HEK293 (cell line): ENCODE measurements around the gene ADIPOR1.

Source experiments
- EGR2 ChIP-seq: fragments of 450-650 bp; formaldehyde crosslinking; IDR thresholded peaks from 2 replicates; pipeline ENCODE4 v1.5.1; 2016; ENCODE audit warnings: low read depth, missing biosample characterization, missing genetic modification characterization
- GFI1B ChIP-seq: fragments of 450-650 bp; formaldehyde crosslinking; IDR thresholded peaks from 2 replicates; pipeline ENCODE4 v1.5.1; 2016; ENCODE audit warnings: missing biosample characterization, missing genetic modification characterization
- GLIS2 ChIP-seq: fragments of 450-650 bp; formaldehyde crosslinking; IDR thresholded peaks from 2 replicates; pipeline ENCODE4 v1.5.1; 2016; ENCODE audit warnings: missing biosample characterization, missing genetic modification characterization
- KLF7 ChIP-seq: fragments of 450-650 bp; formaldehyde crosslinking; IDR thresholded peaks from 2 replicates; pipeline ENCODE4 v1.5.1; 2016; ENCODE audit warnings: missing biosample characterization, missing genetic modification characterization, borderline replicate concordance
- KLF8 ChIP-seq: fragments of 450-650 bp; formaldehyde crosslinking; IDR thresholded peaks from 2 replicates; pipeline ENCODE4 v1.5.1; 2016; ENCODE audit warnings: missing biosample characterization, missing genetic modification characterization
- MYNN ChIP-seq: fragments of 450-650 bp; formaldehyde crosslinking; IDR thresholded peaks from 2 replicates; pipeline ENCODE4 v1.5.1; 2016; ENCODE audit warnings: missing biosample characterization, missing genetic modification characterization, borderline replicate concordance
- OSR2 ChIP-seq: fragments of 450-650 bp; formaldehyde crosslinking; IDR thresholded peaks from 2 replicates; pipeline ENCODE4 v1.5.1; 2016; ENCODE audit warnings: missing biosample characterization, missing genetic modification characterization
- PRDM1 ChIP-seq: fragments of 450-650 bp; formaldehyde crosslinking; IDR thresholded peaks from 2 replicates; pipeline ENCODE4; 2016; ENCODE audit warnings: missing biosample characterization, missing genetic modification characterization
- PRDM10 ChIP-seq: fragments of 450-650 bp; formaldehyde crosslinking; IDR thresholded peaks from 2 replicates; pipeline ENCODE4 v1.5.1; 2016; ENCODE audit warnings: missing biosample characterization, missing genetic modification characterization
- PRDM6 ChIP-seq: fragments of 450-650 bp; formaldehyde crosslinking; IDR thresholded peaks from 2 replicates; pipeline ENCODE4 v1.5.1; 2017; ENCODE audit warnings: missing biosample characterization, missing genetic modification characterization
- SP3 ChIP-seq: fragments of 450-650 bp; formaldehyde crosslinking; IDR thresholded peaks from 2 replicates; pipeline ENCODE4 v1.5.1; 2016; ENCODE audit warnings: missing biosample characterization, missing genetic modification characterization
- ZBTB11 ChIP-seq: fragments of 450-650 bp; formaldehyde crosslinking; conservative IDR thresholded peaks from 2 replicates; pipeline ENCODE4 v1.5.1; 2016; ENCODE audit warnings: low read depth, missing biosample characterization, missing genetic modification characterization
- ZFP37 ChIP-seq: fragments of 450-650 bp; formaldehyde crosslinking; IDR thresholded peaks from 2 replicates; pipeline ENCODE4 v1.5.1; 2016; ENCODE audit warnings: missing biosample characterization, missing genetic modification characterization
- ZNF132 ChIP-seq: fragments of 450-650 bp; formaldehyde crosslinking; IDR thresholded peaks from 2 replicates; pipeline ENCODE4 v1.5.1; 2017; ENCODE audit warnings: missing biosample characterization, missing genetic modification characterization, borderline replicate concordance
- ZNF155 ChIP-seq: fragments of 450-650 bp; formaldehyde crosslinking; IDR thresholded peaks from 2 replicates; pipeline ENCODE4 v1.5.1; 2016; ENCODE audit warnings: missing biosample characterization, missing genetic modification characterization
- ZNF174 ChIP-seq: fragments of 450-650 bp; formaldehyde crosslinking; IDR thresholded peaks from 2 replicates; pipeline ENCODE4 v1.5.0; 2017; ENCODE audit warnings: missing biosample characterization, mild to moderate bottlenecking, missing genetic modification characterization
- ZNF2 ChIP-seq: fragments of 450-650 bp; formaldehyde crosslinking; IDR thresholded peaks from 2 replicates; pipeline ENCODE4 v1.5.1; 2016; ENCODE audit warnings: missing biosample characterization, missing genetic modification characterization
- ZNF211 ChIP-seq: fragments of 450-650 bp; formaldehyde crosslinking; IDR thresholded peaks from 2 replicates; pipeline ENCODE4 v1.5.1; 2016; ENCODE audit warnings: low read depth, missing biosample characterization, missing genetic modification characterization
- ZNF302 ChIP-seq: fragments of 450-650 bp; formaldehyde crosslinking; IDR thresholded peaks from 2 replicates; pipeline ENCODE4 v1.5.1; 2016; ENCODE audit warnings: missing biosample characterization, missing genetic modification characterization, low read depth
- ZNF350 ChIP-seq: fragments of 450-650 bp; formaldehyde crosslinking; IDR thresholded peaks from 2 replicates; pipeline ENCODE4 v1.5.0; 2017; ENCODE audit warnings: missing biosample characterization, mild to moderate bottlenecking, missing genetic modification characterization
- ZNF501 ChIP-seq: fragments of 450-650 bp; formaldehyde crosslinking; IDR thresholded peaks from 2 replicates; pipeline ENCODE4 v1.5.1; 2016; ENCODE audit warnings: missing biosample characterization, missing genetic modification characterization
- ZNF510 ChIP-seq: fragments of 450-650 bp; formaldehyde crosslinking; IDR thresholded peaks from 2 replicates; pipeline ENCODE4 v1.5.1; 2018; ENCODE audit warnings: mild to moderate bottlenecking, missing genetic modification characterization, missing biosample characterization; ENCODE audit not compliant: insufficient replicate concordance
- ZNF514 ChIP-seq: fragments of 450-650 bp; formaldehyde crosslinking; IDR thresholded peaks from 2 replicates; pipeline ENCODE4 v1.5.1; 2016; ENCODE audit warnings: missing biosample characterization, missing genetic modification characterization
- ZNF529 ChIP-seq: fragments of 450-650 bp; formaldehyde crosslinking; IDR thresholded peaks from 2 replicates; pipeline ENCODE4 v1.5.1; 2017; ENCODE audit warnings: missing genetic modification characterization, missing biosample characterization; ENCODE audit not compliant: insufficient replicate concordance
- ZNF548 ChIP-seq: fragments of 450-650 bp; formaldehyde crosslinking; IDR thresholded peaks from 2 replicates; pipeline ENCODE4 v1.5.1; 2016; ENCODE audit warnings: missing biosample characterization, missing genetic modification characterization
- ZNF600 ChIP-seq: fragments of 450-650 bp; formaldehyde crosslinking; IDR thresholded peaks from 2 replicates; pipeline ENCODE4 v1.5.1; 2016; ENCODE audit warnings: missing biosample characterization, missing genetic modification characterization
- ZNF624 ChIP-seq: fragments of 450-650 bp; formaldehyde crosslinking; IDR thresholded peaks from 2 replicates; pipeline ENCODE4 v1.5.1; 2017; ENCODE audit warnings: missing biosample characterization, missing genetic modification characterization
- ZNF654 ChIP-seq: fragments of 450-650 bp; formaldehyde crosslinking; IDR thresholded peaks from 2 replicates; pipeline ENCODE4 v1.5.1; 2016; ENCODE audit warnings: low read depth, missing biosample characterization, missing genetic modification characterization
- ZNF785 ChIP-seq: fragments of 450-650 bp; formaldehyde crosslinking; IDR thresholded peaks from 2 replicates; pipeline ENCODE4 v1.5.1; 2016; ENCODE audit warnings: missing biosample characterization, missing genetic modification characterization
- ZNF837 ChIP-seq: fragments of 450-650 bp; formaldehyde crosslinking; IDR thresholded peaks from 2 replicates; pipeline ENCODE4 v1.5.1; 2016; ENCODE audit warnings: missing biosample characterization, missing genetic modification characterization
- ZSCAN30 ChIP-seq: fragments of 450-650 bp; IDR thresholded peaks from 2 replicates; pipeline ENCODE4 v1.5.1; 2018; ENCODE audit warnings: missing biosample characterization, mild to moderate bottlenecking, missing genetic modification characterization, moderate library complexity

The ADIPOR1 gene

GRCh38 chr1:202926581-202927491, 31.3 kb downstream of the ADIPOR1 start, which contains the start of gene KLHL12 (continued):
- TF ChIP-seq ZBTB11, result peak; percentile 72
- TF ChIP-seq ZFP37 (tag by site-specific recombination), result peak; percentile 93
- no peak for TF ChIP-seq ZNF624 (tag by site-specific recombination)
- peak; percentile 53 for TF ChIP-seq EGR2 (tag by site-specific recombination)
- TF ChIP-seq ZNF785, result peak; percentile 14; the same call in 1 of the 2 replicates
- peak; percentile 93 for TF ChIP-seq SP3 (tag by site-specific recombination)
- TF ChIP-seq ZNF155 (tag by site-specific recombination), result no peak
- TF ChIP-seq MYNN (tag by site-specific recombination), result no peak
- no peak for TF ChIP-seq ZNF837 (tag by site-specific recombination)
- no peak for TF ChIP-seq ZNF211
- TF ChIP-seq GFI1B, result no peak
- no peak for TF ChIP-seq ZNF350
- no peak for TF ChIP-seq ZNF510
- TF ChIP-seq ZNF529 (tag by site-specific recombination), result no peak
- TF ChIP-seq PRDM10 (tag by site-specific recombination), result peak; percentile 64
- peak; percentile 87 for TF ChIP-seq ZNF2
- peak; percentile 64; the same call in 1 of the 2 replicates for TF ChIP-seq KLF7 (tag by site-specific recombination)
- TF ChIP-seq ZNF302, result no peak
- no peak for TF ChIP-seq PRDM1 (tag by site-specific recombination)
- TF ChIP-seq GLIS2 (tag by site-specific recombination), result peak; percentile 93
- TF ChIP-seq ZNF501 (tag by site-specific recombination), result peak; percentile 97
- no peak for TF ChIP-seq ZNF548 (tag by site-specific recombination)
- peak; percentile 93 for TF ChIP-seq KLF8
- TF ChIP-seq ZNF600 (tag by site-specific recombination), result peak; percentile 100
- peak; percentile 58; the same call in 1 of the 2 replicates for TF ChIP-seq OSR2 (tag by site-specific recombination)
- TF ChIP-seq ZNF654 (tag by site-specific recombination), result no peak
- no peak for TF ChIP-seq ZNF132 (tag by site-specific recombination)
- no peak for TF ChIP-seq ZNF514 (tag by site-specific recombination)
- TF ChIP-seq ZNF174 (tag by site-specific recombination), result no peak
- 0 out of 2 replicates have a peak, but pooled peaks have one; percentile 9 for TF ChIP-seq PRDM6 (tag by site-specific recombination)
- TF ChIP-seq ZSCAN30 (tag by site-specific recombination), result peak; percentile 95
